Astrocyte (in vitro differentiated cells and primary cell): ENCODE measurements around the gene KRT71. TPM values are rescaled to one million over a fixed set of nuclear protein-coding genes. Genes with fewer than 3 reads are reported as not detected.

ENCODE experiments used
- DNase-seq: peaks from one replicate; pipeline ENCODE4 v3.0.0-alpha.2; 2010; ENCODE audit warnings: low read depth
- FAIRE-seq: peaks from 2 replicates; lab custom pipeline; 2011; peaks lifted over from hg19 to GRCh38; lab: Jason Lieb, UNC
- H2AFZ ChIP-seq: 2 replicates; pipeline ENCODE4 v1.6.0; 2012; ENCODE audit warnings: low read depth, low read length, inconsistent platforms
- H3K27ac ChIP-seq: 2 replicates; pipeline ENCODE4 v1.5.1; 2011; ENCODE audit warnings: low read depth, low read length, inconsistent platforms
- H3K27me3 ChIP-seq: 2 replicates; pipeline ENCODE4 v1.6.0; 2011; ENCODE audit warnings: low read length, inconsistent platforms; ENCODE audit not compliant: insufficient read depth
- H3K36me3 ChIP-seq: 2 replicates; pipeline ENCODE4 v1.5.1; 2011; ENCODE audit warnings: low read length, inconsistent platforms; ENCODE audit not compliant: insufficient read depth
- H3K4me1 ChIP-seq: 2 replicates; pipeline ENCODE4 v1.5.1; 2011; ENCODE audit warnings: low read length, inconsistent platforms; ENCODE audit not compliant: insufficient read depth
- H3K4me2 ChIP-seq: 2 replicates; pipeline ENCODE4 v1.6.0; 2012; ENCODE audit warnings: low read length, inconsistent platforms
- H3K4me3 ChIP-seq: 2 replicates; pipeline ENCODE4 v1.5.1; 2011; ENCODE audit warnings: low read depth, mild to moderate bottlenecking, low read length, inconsistent platforms; ENCODE audit not compliant: insufficient read depth
- H3K79me2 ChIP-seq: 2 replicates; pipeline ENCODE4 v1.6.0; 2012; ENCODE audit warnings: mild to moderate bottlenecking, low read length, inconsistent platforms; ENCODE audit not compliant: insufficient read depth
- H3K9ac ChIP-seq: 2 replicates; pipeline ENCODE4 v1.6.0; 2012; ENCODE audit warnings: mild to moderate bottlenecking, low read length, inconsistent platforms
- H3K9me3 ChIP-seq: 2 replicates; pipeline ENCODE4 v1.5.1; 2012; ENCODE audit warnings: low read depth, mild to moderate bottlenecking, low read length, inconsistent platforms; ENCODE audit not compliant: insufficient read depth
- H4K20me1 ChIP-seq: 2 replicates; pipeline ENCODE4 v1.6.0; 2012; ENCODE audit warnings: low read length, inconsistent platforms; ENCODE audit not compliant: insufficient read depth
- H3K27ac Mint-ChIP-seq: one replicate; pipeline ENCODE4 v1.8.0; 2021; ENCODE audit warnings: mild to moderate bottlenecking, mixed read lengths; ENCODE audit not compliant: unreplicated experiment
- H3K27me3 Mint-ChIP-seq: one replicate; pipeline ENCODE4 v1.8.0; 2021; ENCODE audit warnings: low read depth, mixed read lengths; ENCODE audit not compliant: unreplicated experiment
- H3K36me3 Mint-ChIP-seq: one replicate; pipeline ENCODE4 v1.8.0; 2021; ENCODE audit warnings: low read depth, mixed read lengths; ENCODE audit not compliant: unreplicated experiment
- H3K4me1 Mint-ChIP-seq: one replicate; pipeline ENCODE4 v1.8.0; 2021; ENCODE audit warnings: low read depth, mixed read lengths; ENCODE audit not compliant: unreplicated experiment
- H3K4me3 Mint-ChIP-seq: one replicate; pipeline ENCODE4 v1.8.0; 2021; ENCODE audit warnings: mild to moderate bottlenecking, moderate library complexity, mixed read lengths; ENCODE audit not compliant: unreplicated experiment
- H3K9me3 Mint-ChIP-seq: one replicate; pipeline ENCODE4 v1.8.0; 2021; ENCODE audit warnings: mild to moderate bottlenecking, mixed read lengths; ENCODE audit not compliant: unreplicated experiment
- EZH2 ChIP-seq: IDR thresholded peaks from 2 replicates; pipeline ENCODE4 v1.6.1; 2012; ENCODE audit warnings: mild to moderate bottlenecking, low read length, inconsistent platforms; ENCODE audit not compliant: insufficient read depth
- total RNA-seq: library from RNA; stranded (reverse); gene quantifications from 2 replicates; pipeline ENCODE4 v1.2.1, GENCODE V29; 2021
- TF ChIP-seq, protein P1 (sequence below): IDR thresholded peaks from 2 replicates; pipeline ENCODE4 v1.5.1; 2011; ENCODE audit warnings: low read depth, mild to moderate bottlenecking, inconsistent platforms, low read length, moderate library complexity; ENCODE audit not compliant: insufficient read depth

KRT71 gene
- total RNA-seq, 1 donor from 2014 or later, result not detected

DNA sequence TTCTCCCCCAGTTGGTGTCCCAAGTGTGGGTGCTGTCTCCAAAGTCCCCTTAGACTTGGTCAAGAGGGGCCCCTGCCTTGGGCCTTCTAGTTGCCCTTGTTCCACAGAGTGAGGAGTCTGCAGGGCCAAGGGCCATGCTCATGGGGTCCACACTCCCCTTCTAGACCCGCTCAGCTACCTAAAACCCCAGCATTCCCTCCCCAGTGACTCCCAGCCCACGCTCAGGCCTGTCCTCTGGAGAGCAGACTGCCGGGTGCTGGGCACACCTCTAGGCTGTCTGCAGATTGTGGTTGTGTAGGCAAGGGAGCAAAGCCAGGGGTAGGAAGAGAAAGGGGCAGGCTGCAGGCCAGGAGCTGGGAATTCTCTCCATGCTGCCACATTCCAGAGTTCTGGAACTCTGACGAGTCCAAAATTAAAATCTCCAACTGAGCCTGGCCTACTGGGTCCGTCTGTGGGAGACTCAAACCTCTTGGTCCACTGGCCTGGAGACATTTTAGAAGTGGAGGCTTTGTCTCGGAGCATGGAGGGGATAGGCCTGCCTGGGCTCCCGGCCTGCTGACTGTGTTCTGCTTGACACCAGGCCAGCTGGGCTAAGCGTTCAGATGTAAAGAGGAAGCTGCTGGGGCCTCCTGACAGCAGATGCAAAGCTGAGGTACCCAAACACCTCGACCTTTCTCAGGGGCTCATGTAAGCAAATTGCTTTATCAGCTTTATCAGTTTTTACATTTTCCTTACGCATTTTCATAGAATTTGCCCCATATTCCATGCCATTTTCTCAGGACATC, 19.1 kb downstream of the KRT71 start:
- H3K9me3 Mint-ChIP-seq, result peaks cover 7% of the 10 kb centered on the region
- DNase-seq (no peak), FAIRE-seq (no peak)
- TF ChIP-seq, protein P1, sequence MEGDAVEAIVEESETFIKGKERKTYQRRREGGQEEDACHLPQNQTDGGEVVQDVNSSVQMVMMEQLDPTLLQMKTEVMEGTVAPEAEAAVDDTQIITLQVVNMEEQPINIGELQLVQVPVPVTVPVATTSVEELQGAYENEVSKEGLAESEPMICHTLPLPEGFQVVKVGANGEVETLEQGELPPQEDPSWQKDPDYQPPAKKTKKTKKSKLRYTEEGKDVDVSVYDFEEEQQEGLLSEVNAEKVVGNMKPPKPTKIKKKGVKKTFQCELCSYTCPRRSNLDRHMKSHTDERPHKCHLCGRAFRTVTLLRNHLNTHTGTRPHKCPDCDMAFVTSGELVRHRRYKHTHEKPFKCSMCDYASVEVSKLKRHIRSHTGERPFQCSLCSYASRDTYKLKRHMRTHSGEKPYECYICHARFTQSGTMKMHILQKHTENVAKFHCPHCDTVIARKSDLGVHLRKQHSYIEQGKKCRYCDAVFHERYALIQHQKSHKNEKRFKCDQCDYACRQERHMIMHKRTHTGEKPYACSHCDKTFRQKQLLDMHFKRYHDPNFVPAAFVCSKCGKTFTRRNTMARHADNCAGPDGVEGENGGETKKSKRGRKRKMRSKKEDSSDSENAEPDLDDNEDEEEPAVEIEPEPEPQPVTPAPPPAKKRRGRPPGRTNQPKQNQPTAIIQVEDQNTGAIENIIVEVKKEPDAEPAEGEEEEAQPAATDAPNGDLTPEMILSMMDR, result no peak
- TF ChIP-seq EZH2, result no peak
- H3K4me1 Mint-ChIP-seq, result peaks cover 7% of the 10 kb centered on the region
- no peak overlapping the region for H3K27ac Mint-ChIP-seq
- Histone ChIP-seq H3K4me1 (no peaks in the 10 kb centered on the region), H3K4me3 (no peak overlapping the region), H4K20me1 (no peaks in the 10 kb centered on the region), H3K36me3 (no peaks in the 10 kb centered on the region), H3K9ac (no peak overlapping the region), H2AFZ (no peak overlapping the region), H3K27ac (no peak overlapping the region), H3K9me3 (no peaks in the 10 kb centered on the region), H3K4me2 (no peak overlapping the region), H3K79me2 (no peaks in the 10 kb centered on the region), H3K27me3 (no peaks in the 10 kb centered on the region)
- H3K27me3 Mint-ChIP-seq, result peaks cover 38% of the 10 kb centered on the region
- peaks cover 3% of the 10 kb centered on the region for H3K36me3 Mint-ChIP-seq
- H3K4me3 Mint-ChIP-seq, result no peak overlapping the region

- no peak overlapping the region for H3K9ac ChIP-seq
- DNase-seq (no peak), FAIRE-seq (no peak)
- Mint-ChIP-seq H3K4me1 (peaks cover 3% of the 10 kb centered on the region), H3K27ac (no peak overlapping the region), H3K9me3 (peaks cover 8% of the 10 kb centered on the region), H3K4me3 (no peak overlapping the region), H3K36me3 (peaks cover 3% of the 10 kb centered on the region), H3K27me3 (peaks cover 46% of the 10 kb centered on the region)
- H2AFZ ChIP-seq, result no peak overlapping the region
- no peaks in the 10 kb centered on the region for H3K36me3 ChIP-seq
- H3K27me3 ChIP-seq, result no peaks in the 10 kb centered on the region
- H3K4me3 ChIP-seq, result no peak overlapping the region
- no peaks in the 10 kb centered on the region for H3K79me2 ChIP-seq
- H3K4me1 ChIP-seq, result no peaks in the 10 kb centered on the region
- TF ChIP-seq, protein P1, result no peak
- TF ChIP-seq EZH2, result no peak
- H3K27ac ChIP-seq, result no peak overlapping the region
- H3K9me3 ChIP-seq, result no peaks in the 10 kb centered on the region
- H4K20me1 ChIP-seq, result no peaks in the 10 kb centered on the region
- no peak overlapping the region for H3K4me2 ChIP-seq
Measured at GRCh38 chr12:52532636-52533035, 20.3 kb downstream of the KRT71 start.
